Heart left ventricle (tissue), 16 donors: ENCODE results near the gene PTPRS. TPM values are rescaled to one million over a fixed set of nuclear protein-coding genes. Genes with fewer than 3 reads are reported as not detected.

Experiments used
- ATAC-seq, 4 donors: fragments of 200-7000 bp; cut with Tn5 transposase; one replicate each; pipeline ENCODE4 v1.9.1; 2020 to 2022; ENCODE audit warnings: moderate library complexity in 4 of 4, mild to moderate bottlenecking in 3 of 4, moderate number of reproducible peaks in 1 of 4
- DNase-seq, 5 donors: peaks; one replicate each; pipeline ENCODE4 v3.0.0-alpha.2; 2020
- H3K27ac ChIP-seq, 12 donors: fragments of 200-600 bp; sonication (generic) in 4 of 12; one replicate each; pipeline versions ENCODE4 v1.5.0 to v1.8.0; 2016 to 2022; ENCODE audit warnings: mild to moderate bottlenecking in 2 of 12
- H3K27me3 ChIP-seq, 9 donors: fragments of 200-600 bp; sonication (generic) in 2 of 9; one replicate each; pipeline versions ENCODE4 v1.5.1 to v1.8.0; 2016 to 2022; ENCODE audit warnings: mild to moderate bottlenecking in 3 of 9
- H3K36me3 ChIP-seq, 9 donors: fragments of 200-600 bp; sonication (generic) in 2 of 9; one replicate each; pipeline versions ENCODE4 v1.5.0 to v1.8.0; 2018 to 2022; ENCODE audit warnings: mild to moderate bottlenecking in 2 of 9
- H3K4me1 ChIP-seq, 12 donors: fragments of 200-600 bp; sonication (generic) in 4 of 12; one replicate each; pipeline versions ENCODE4 v1.5.0 to v1.8.0; 2016 to 2022; ENCODE audit warnings: mild to moderate bottlenecking in 3 of 12
- H3K4me3 ChIP-seq, 12 donors: fragments of 200-600 bp; sonication (generic) in 4 of 12; one replicate each; pipeline versions ENCODE4 v1.5.0 to v1.8.0; 2017 to 2022; ENCODE audit warnings: mild to moderate bottlenecking in 9 of 12, moderate library complexity in 4 of 12
- H3K9me3 ChIP-seq, 12 donors: fragments of 200-600 bp; sonication (generic) in 4 of 12; one replicate each; pipeline versions ENCODE4 v1.5.0 to v1.8.0; 2016 to 2022; ENCODE audit warnings: mild to moderate bottlenecking in 1 of 12
- POLR2A ChIP-seq, 2 donors: fragments of 450-650 bp; IDR thresholded peaks; one replicate each; pipeline ENCODE4 v1.6.1; 2017; ENCODE audit warnings: antibody characterized with exemption in 2 of 2, mild to moderate bottlenecking in 2 of 2, moderate library complexity in 2 of 2
- WGBS, 4 donors: extraction: QIAGEN DNeasy Blood & Tissue Kit in 2 of 4; methylation state at CpG; one replicate each; pipeline versions ENCODE4 v1.1.5 to v1.1.7; 2013 to 2018; 5-methylcytosine and 5-hydroxymethylcytosine counted together
- intact Hi-C, 10 donors: fragments of 100-400 bp; cut with DNase I; formaldehyde crosslinking; loops; one replicate each; pipeline versions ENCODE4 v1.11.1 to v1.14.2; 2022
- polyA plus RNA-seq, 2 donors: library from polyadenylated mRNA; stranded (reverse); fragments of 200-250 nt; gene quantifications; one replicate each; pipeline ENCODE4 v1.2.3, GENCODE V29; 2013
- total RNA-seq, 9 donors: library from RNA; depleted of rRNA in 2 of 9; stranded (reverse); fragments of >200 nt in 2 of 9; fragmentation: NEBNext Ultra II Directional in 3 of 9; extraction: Animal tissue kit (Norgen Biotek cat#: 25700) in 3 of 9; gene quantifications; one replicate each; pipeline versions ENCODE4 v1.1.0 to v1.2.4, GENCODE V29; 2016 to 2023
- TF ChIP-seq, protein P1 (sequence below), 12 donors: fragments of 200-600 bp; sonication (generic) in 4 of 12; IDR thresholded peaks; one replicate each; pipeline versions ENCODE4 v1.5.0 to v1.8.0; 2018 to 2022; ENCODE audit warnings: antibody characterized with exemption in 12 of 12, mild to moderate bottlenecking in 5 of 12
- donor health status: ischemic (EF 13 %, LVEDD 7.1; RV severe dilation, severe dysfunction).
- donor health status: healthy with polysubstance abuse.
- donor health status: DM: no; HTN: yes; CAD: no.
- donor health status: DM: no; HTN: no; CAD: no.
- donor health status: ischemic (EF 25% LVEDD 6.9; RV normal size, moderate dysfunction).
- donor health status: ischemic (EF 25% LVEDD 5.7; RV mildly dilated, moderate dysfunction).
- donor health status: healthy.
- donor health status: DM: yes; HTN: yes; CAD: no.
- donor health status: ischemic (EF 35%, LVEDD 5.7; RV mildly dilated, moderate dysfunction).
- donor health status: nonischemic (EF 11% LVEDD 7.7; RV severe dilation, severe dysfunction).
- donor health status: DM: yes; HTN: yes; CAD: no.
- donor health status: PGD.
- donor health status: ischemic (EF 29% LVEDD 5.4; RV normal size, mild dysfunction).
- donor health status: nonischemic (EF 23%, LVEDD 6.1; RV moderate dilation, normal function).

The PTPRS gene
- total and polyA plus RNA-seq, 11 donors = 6.3 to 113 (median 33.0) TPM

GRCh38 chr19:5326986-5327623 lies 13.5 kb downstream of the PTPRS start:
- WGBS, 4 donors = 74 to 81% (median 79%) methylated on average over 17 to 18 of the region's 18 CpGs
- Histone ChIP-seq H3K4me1 (peaks cover 0 to 4% (median under 1%) of the 10 kb centered on the region in 12 donors), H3K27ac (no peak overlapping the region), H3K36me3 (no peaks in the 10 kb centered on the region), H3K4me3 (no peak overlapping the region), H3K9me3 (peaks cover 0 to 11% (median 0%) of the 10 kb centered on the region in 12 donors), H3K27me3 (peaks cover 0 to 5% (median 0%) of the 10 kb centered on the region in 9 donors)
- intact Hi-C loops = no loop called here
- ATAC-seq = no peak
- peak in 1 of 5 donors; percentile 2 for DNase-seq
- no peak for TF ChIP-seq POLR2A (IDR thresholded peaks at IDR 0.05)
- TF ChIP-seq, protein P1, sequence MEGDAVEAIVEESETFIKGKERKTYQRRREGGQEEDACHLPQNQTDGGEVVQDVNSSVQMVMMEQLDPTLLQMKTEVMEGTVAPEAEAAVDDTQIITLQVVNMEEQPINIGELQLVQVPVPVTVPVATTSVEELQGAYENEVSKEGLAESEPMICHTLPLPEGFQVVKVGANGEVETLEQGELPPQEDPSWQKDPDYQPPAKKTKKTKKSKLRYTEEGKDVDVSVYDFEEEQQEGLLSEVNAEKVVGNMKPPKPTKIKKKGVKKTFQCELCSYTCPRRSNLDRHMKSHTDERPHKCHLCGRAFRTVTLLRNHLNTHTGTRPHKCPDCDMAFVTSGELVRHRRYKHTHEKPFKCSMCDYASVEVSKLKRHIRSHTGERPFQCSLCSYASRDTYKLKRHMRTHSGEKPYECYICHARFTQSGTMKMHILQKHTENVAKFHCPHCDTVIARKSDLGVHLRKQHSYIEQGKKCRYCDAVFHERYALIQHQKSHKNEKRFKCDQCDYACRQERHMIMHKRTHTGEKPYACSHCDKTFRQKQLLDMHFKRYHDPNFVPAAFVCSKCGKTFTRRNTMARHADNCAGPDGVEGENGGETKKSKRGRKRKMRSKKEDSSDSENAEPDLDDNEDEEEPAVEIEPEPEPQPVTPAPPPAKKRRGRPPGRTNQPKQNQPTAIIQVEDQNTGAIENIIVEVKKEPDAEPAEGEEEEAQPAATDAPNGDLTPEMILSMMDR (IDR thresholded peaks at IDR 0.05) = no peak

GRCh38 chr19:5326545-5326944 lies 14.1 kb downstream of the PTPRS start:
- Histone ChIP-seq H3K36me3 (no peaks in the 10 kb centered on the region), H3K4me1 (peaks cover 0 to 7% (median 2%) of the 10 kb centered on the region in 12 donors), H3K27me3 (peaks cover 0 to 10% (median 0%) of the 10 kb centered on the region in 9 donors), H3K9me3 (peaks cover 0 to 11% (median 0%) of the 10 kb centered on the region in 12 donors), H3K27ac (no peak overlapping the region), H3K4me3 (no peak overlapping the region)
- no peak for TF ChIP-seq POLR2A (IDR thresholded peaks at IDR 0.05)
- TF ChIP-seq, protein P1 (IDR thresholded peaks at IDR 0.05) = no peak
- ATAC-seq (no peak), DNase-seq (peak in 1 of 5 donors; percentile 2)
- WGBS, 4 donors = 66 to 69% (median 66%) methylated on average over 9 of the region's 9 CpGs
- intact Hi-C loops = no loop called here

DNA sequence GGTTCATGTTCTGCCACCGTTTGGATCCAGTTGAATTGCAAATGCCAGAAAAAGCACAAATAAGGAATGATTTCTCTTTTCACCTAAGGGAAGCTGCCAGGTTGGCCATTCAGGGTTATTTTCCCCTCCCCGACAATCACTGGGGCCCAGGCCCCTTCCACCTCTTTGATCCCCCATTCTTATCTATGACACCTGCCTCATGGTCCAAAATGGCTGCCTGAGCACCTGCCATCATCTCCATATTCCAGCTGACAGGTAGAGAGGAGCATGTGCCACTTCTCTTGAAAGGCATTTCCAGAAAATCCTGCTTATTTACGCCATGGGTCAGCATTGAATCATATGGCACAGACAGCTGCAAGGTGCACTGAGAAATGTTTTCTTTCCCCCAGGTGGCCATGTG lies 15.7 kb downstream of the PTPRS start:
- peak in 1 of 5 donors; percentile 2 for DNase-seq
- ATAC-seq = no peak
- intact Hi-C loops = no loop called here
- Histone ChIP-seq H3K27me3 (peaks cover 0 to 12% (median 0%) of the 10 kb centered on the region in 9 donors), H3K27ac (no peak overlapping the region), H3K9me3 (peaks cover 0 to 11% (median 0%) of the 10 kb centered on the region in 12 donors), H3K4me1 (peaks cover 0 to 7% (median 2%) of the 10 kb centered on the region in 12 donors), H3K36me3 (no peaks in the 10 kb centered on the region), H3K4me3 (no peak overlapping the region)
- WGBS, 4 donors = 90 to 94% (median 94%) methylated on average over 3 of the region's 3 CpGs
- TF ChIP-seq, protein P1 (IDR thresholded peaks at IDR 0.05) = no peak
- TF ChIP-seq POLR2A (IDR thresholded peaks at IDR 0.05) = no peak

GRCh38 chr19:5323475-5323811 lies 17.2 kb downstream of the PTPRS start:
- Histone ChIP-seq H3K9me3 (peaks cover 0 to 11% (median 0%) of the 10 kb centered on the region in 12 donors), H3K4me3 (no peak overlapping the region), H3K27me3 (peaks cover 0 to 12% (median 0%) of the 10 kb centered on the region in 9 donors), H3K4me1 (peaks cover 0 to 7% (median 2%) of the 10 kb centered on the region in 12 donors), H3K36me3 (no peaks in the 10 kb centered on the region), H3K27ac (no peak overlapping the region)
- intact Hi-C loops = no loop called here
- WGBS, 4 donors = 88 to 93% (median 90%) methylated on average over 7 of the region's 7 CpGs
- TF ChIP-seq POLR2A (IDR thresholded peaks at IDR 0.05) = no peak
- TF ChIP-seq, protein P1 (IDR thresholded peaks at IDR 0.05) = no peak
- ATAC-seq (no peak), DNase-seq (no peak)
